K562 (cell line): Measurements from ENCODE around the gene LRRC41.

Experiments used
- DLX4 ChIP-seq: fragments of 250-450 bp; sonication (Bioruptor Pico); IDR thresholded peaks from 2 replicates; pipeline ENCODE4 v1.6.1; 2021; ENCODE audit warnings: mild to moderate bottlenecking
- MTA1 ChIP-seq: fragments of 450-650 bp; IDR thresholded peaks from 2 replicates; pipeline ENCODE4 v1.6.1; 2017; ENCODE audit warnings: borderline replicate concordance
- RNF2 ChIP-seq: sonication (generic); IDR thresholded peaks from 2 replicates; pipeline ENCODE4 v1.6.1; 2016
- SIX5 ChIP-seq, 2 experiments: IDR thresholded peaks; 2 replicates each; pipeline ENCODE4 v1.6.1; 2011; ENCODE audit warnings: low read length in 2 of 2, borderline replicate concordance in 1 of 2, low read depth in 1 of 2, mild to moderate bottlenecking in 1 of 2, moderate library complexity in 1 of 2; ENCODE audit not compliant: insufficient read depth in 1 of 2
- STAT5B ChIP-seq: fragments of 250-450 bp; sonication (Bioruptor Pico); IDR thresholded peaks from 2 replicates; pipeline ENCODE4 v1.8.0; 2021; ENCODE audit warnings: mild to moderate bottlenecking, inconsistent platforms
- ZC3H4 ChIP-seq: sonication (generic); formaldehyde crosslinking; IDR thresholded peaks from 2 replicates; pipeline ENCODE4 v1.9.0; 2021; ENCODE audit warnings: missing genetic modification reagents, borderline replicate concordance
- TF ChIP-seq, protein P1 (sequence below), 3 experiments: IDR thresholded peaks in 2 of 3; conservative IDR thresholded peaks in 1 of 3; 2 replicates each; pipeline ENCODE4 v1.5.1; 2011 to 2012; ENCODE audit warnings: low read length in 3 of 3, mild to moderate bottlenecking in 3 of 3, control low read depth in 2 of 3, improper control_type of control experiment in 1 of 3, inconsistent platforms in 1 of 3, low read depth in 1 of 3, mixed read lengths in 1 of 3, moderate library complexity in 1 of 3; ENCODE audit not compliant: insufficient read depth in 2 of 3

DNA sequence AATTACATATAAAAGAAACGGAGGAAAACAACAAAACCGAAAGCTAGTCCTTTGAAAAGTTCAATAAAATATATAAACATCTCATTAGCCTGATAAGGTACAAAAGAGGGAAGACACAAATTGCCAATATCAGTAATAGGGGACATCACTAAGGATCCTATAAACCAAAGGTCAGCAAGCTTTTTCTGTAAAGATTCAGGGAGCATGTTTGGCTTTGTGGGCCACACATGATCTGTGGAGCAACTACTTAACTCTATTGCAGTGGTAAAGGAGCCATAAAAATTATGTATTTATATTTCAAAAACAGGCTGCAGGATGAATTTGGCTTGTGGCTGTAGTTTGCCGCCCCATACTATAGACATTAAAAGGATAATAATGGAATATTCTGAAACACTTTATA is 31.7 kb upstream of the LRRC41 start:
- TF ChIP-seq RNF2 (no peak), STAT5B (CRISPR knock-in tag) (no peak), ZC3H4 (no peak), MTA1 (no peak), DLX4 (CRISPR knock-in tag) (no peak), SIX5 (IDR thresholded peaks at IDR 0.05; ENCODE audit: borderline replicate concordance in 1 of 2, insufficient read depth in 1 of 2, low read depth in 1 of 2, low read length in 2 of 2) (no peak)
- TF ChIP-seq, protein P1, sequence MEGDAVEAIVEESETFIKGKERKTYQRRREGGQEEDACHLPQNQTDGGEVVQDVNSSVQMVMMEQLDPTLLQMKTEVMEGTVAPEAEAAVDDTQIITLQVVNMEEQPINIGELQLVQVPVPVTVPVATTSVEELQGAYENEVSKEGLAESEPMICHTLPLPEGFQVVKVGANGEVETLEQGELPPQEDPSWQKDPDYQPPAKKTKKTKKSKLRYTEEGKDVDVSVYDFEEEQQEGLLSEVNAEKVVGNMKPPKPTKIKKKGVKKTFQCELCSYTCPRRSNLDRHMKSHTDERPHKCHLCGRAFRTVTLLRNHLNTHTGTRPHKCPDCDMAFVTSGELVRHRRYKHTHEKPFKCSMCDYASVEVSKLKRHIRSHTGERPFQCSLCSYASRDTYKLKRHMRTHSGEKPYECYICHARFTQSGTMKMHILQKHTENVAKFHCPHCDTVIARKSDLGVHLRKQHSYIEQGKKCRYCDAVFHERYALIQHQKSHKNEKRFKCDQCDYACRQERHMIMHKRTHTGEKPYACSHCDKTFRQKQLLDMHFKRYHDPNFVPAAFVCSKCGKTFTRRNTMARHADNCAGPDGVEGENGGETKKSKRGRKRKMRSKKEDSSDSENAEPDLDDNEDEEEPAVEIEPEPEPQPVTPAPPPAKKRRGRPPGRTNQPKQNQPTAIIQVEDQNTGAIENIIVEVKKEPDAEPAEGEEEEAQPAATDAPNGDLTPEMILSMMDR (IDR thresholded peaks at IDR 0.05 in 2 of 3, conservative IDR thresholded peaks at IDR 0.05 in 1 of 3; ENCODE audit: insufficient read depth in 2 of 3, low read depth in 1 of 3, low read length in 3 of 3): no peak
